HepG2 (cell line): ENCODE data around the gene RNF125. TPM values are rescaled to one million over a fixed set of nuclear protein-coding genes. Genes with fewer than 3 reads are reported as not detected.

Source experiments
- ATAC-seq: fragments of 200-7000 bp; cut with Tn5 transposase; 3 replicates; pipeline ENCODE4 v1.9.1; 2020; ENCODE audit warnings: mild to moderate bottlenecking, moderate library complexity
- BruUV-seq: library from RNA; stranded (reverse); fragments of 400-500 nt; replicated peaks from 2 replicates; lab custom pipeline; 2021; lab: Mats Ljungman, UMichigan
- CTCF ChIA-PET: fragments of 300-600 bp; formaldehyde crosslinking; extraction: SDS; loops from one replicate; lab custom pipeline; 2021; ENCODE audit warnings: low total read pairs, inconsistent platforms, low intra/inter-chr PET ratio; lab: Yijun Ruan, JAX
- POLR2A ChIA-PET: fragments of 350-600 bp; sonication (Branson Sonifier 250); formaldehyde crosslinking; loops from one replicate; lab custom pipeline; 2020; ENCODE audit warnings: antibody characterized with exemption, inconsistent platforms; lab: Yijun Ruan, JAX
- DNase-seq: peaks from one replicate; pipeline ENCODE4 v3.0.0-alpha.2; 2015; ENCODE audit warnings: low spot score
- FAIRE-seq: peaks from 3 replicates; lab custom pipeline; 2011; peaks lifted over from hg19 to GRCh38; lab: Jason Lieb, UNC
- H2AFZ ChIP-seq: one replicate; pipeline ENCODE4 v1.6.1; 2011; ENCODE audit warnings: low read length, inconsistent platforms
- H3K27ac ChIP-seq: fragments of 300-600 bp; 3 replicates; pipeline ENCODE4 v1.8.0; 2011; ENCODE audit warnings: mixed run types, mild to moderate bottlenecking, mixed read lengths, low read length, inconsistent platforms; ENCODE audit not compliant: insufficient read depth; ENCODE audit errors: extremely low read length
- H3K27me3 ChIP-seq, 2 experiments: fragments of 200-600 bp in 1 of 2; 2 replicates in 1 of 2; 3 replicates in 1 of 2; pipeline versions ENCODE4 v1.6.0 to v1.8.0; 2011; ENCODE audit warnings: low read length in 2 of 2, mild to moderate bottlenecking in 2 of 2, moderate library complexity in 2 of 2, inconsistent platforms in 1 of 2; ENCODE audit not compliant: insufficient read depth in 2 of 2, control insufficient read depth in 1 of 2
- H3K36me3 ChIP-seq, 2 experiments: fragments of 200-600 bp in 1 of 2; replicated peaks in 1 of 2; 2 replicates in 1 of 2; 3 replicates in 1 of 2; pipeline versions ENCODE4 v1.5.1 to v1.8.0; 2011; ENCODE audit warnings: low read length in 2 of 2, inconsistent platforms in 1 of 2; ENCODE audit not compliant: insufficient read depth in 2 of 2, control insufficient read depth in 1 of 2
- H3K4me1 ChIP-seq: 2 replicates; pipeline ENCODE4 v1.5.1; 2012; ENCODE audit warnings: low read length, inconsistent platforms; ENCODE audit not compliant: insufficient read depth
- H3K4me2 ChIP-seq: 2 replicates; pipeline ENCODE4 v1.6.0; 2011; ENCODE audit warnings: low read depth, low read length, inconsistent platforms
- H3K4me3 ChIP-seq, 3 experiments: fragments of 200-600 bp in 1 of 3; sonication (generic), shearing (Covaris generic) in 1 of 3; replicated peaks in 1 of 3; 2 replicates each; pipeline ENCODE4 v1.5.1; 2011 to 2016; ENCODE audit warnings: low read length in 3 of 3, inconsistent platforms in 2 of 3, low read depth in 2 of 3, mild to moderate bottlenecking in 2 of 3, control low read depth in 1 of 3, mixed read lengths in 1 of 3; ENCODE audit not compliant: insufficient read depth in 1 of 3
- H3K79me2 ChIP-seq: one replicate; pipeline ENCODE4 v1.6.1; 2011; ENCODE audit warnings: low read length, inconsistent platforms; ENCODE audit not compliant: insufficient read depth
- H3K9ac ChIP-seq: 2 replicates; pipeline ENCODE4 v1.6.0; 2011; ENCODE audit warnings: mild to moderate bottlenecking, low read depth, low read length, inconsistent platforms; ENCODE audit not compliant: insufficient read depth
- H3K9me3 ChIP-seq: 2 replicates; pipeline ENCODE4 v1.5.1; 2012; ENCODE audit warnings: mild to moderate bottlenecking, low read length
- H4K20me1 ChIP-seq: 2 replicates; pipeline ENCODE4 v1.6.0; 2011; ENCODE audit warnings: inconsistent platforms, mild to moderate bottlenecking, low read length, moderate library complexity; ENCODE audit not compliant: insufficient read depth
- AKNA ChIP-seq: sonication (generic); formaldehyde crosslinking; IDR thresholded peaks from 2 replicates; pipeline ENCODE4 v1.4.0; 2020; ENCODE audit warnings: missing genetic modification reagents, borderline replicate concordance
- ATF3 ChIP-seq: sonication (generic); formaldehyde crosslinking; IDR thresholded peaks from 2 replicates; pipeline ENCODE4 v1.4.0; 2020; ENCODE audit warnings: missing genetic modification reagents
- ATF7-NPFF ChIP-seq: sonication (generic); formaldehyde crosslinking; IDR thresholded peaks from 2 replicates; pipeline ENCODE4 v1.8.1; 2023; ENCODE audit warnings: mild to moderate bottlenecking, low read depth, missing genetic modification reagents, moderate library complexity
- GMEB2 ChIP-seq: IDR thresholded peaks from 2 replicates; pipeline ENCODE4 v1.6.1; 2016; ENCODE audit warnings: missing biosample characterization, missing genetic modification reagents, low read depth
- GPBP1L1 ChIP-seq: sonication (generic); formaldehyde crosslinking; IDR thresholded peaks from 2 replicates; pipeline ENCODE4 v1.5.0; 2020; ENCODE audit warnings: mild to moderate bottlenecking, missing genetic modification reagents
- KLF16 ChIP-seq, 2 experiments: sonication (generic) in 1 of 2; formaldehyde crosslinking in 1 of 2; IDR thresholded peaks; 2 replicates each; pipeline versions ENCODE4 v1.6.1 to v1.8.0; 2016 to 2023; ENCODE audit warnings: missing genetic modification reagents in 2 of 2, missing compliant biosample characterization in 1 of 2
- MBD4 ChIP-seq: IDR thresholded peaks from 2 replicates; pipeline ENCODE4 v1.6.1; 2012; ENCODE audit warnings: low read length, inconsistent platforms, borderline replicate concordance
- ZNF556 ChIP-seq: sonication (generic); formaldehyde crosslinking; IDR thresholded peaks from 2 replicates; pipeline ENCODE4 v1.4.0; 2020; ENCODE audit warnings: mild to moderate bottlenecking, missing genetic modification reagents, borderline replicate concordance
- ZNF615 ChIP-seq: sonication (generic); formaldehyde crosslinking; IDR thresholded peaks from 2 replicates; pipeline ENCODE4 v1.5.0; 2020; ENCODE audit warnings: mild to moderate bottlenecking, missing genetic modification reagents, borderline replicate concordance
- whole genome bisulfite sequencing: methylation state at CpG from one replicate; pipeline ENCODE4 v1.1.6; 2017; ENCODE audit warnings: low lambda C conversion rate; 5-methylcytosine and 5-hydroxymethylcytosine counted together
- in situ Hi-C: cut with HindIII; loops from 2 replicates; pipeline ENCODE4 v1.10.0; 2017; ENCODE audit warnings: low pct_unique_long_range_greater_than_20kb; ENCODE audit not compliant: extremely low pct_ligation_motif_present
- intact Hi-C: fragments of 100-400 bp; cut with micrococcal nuclease; formaldehyde crosslinking; loops from one replicate; pipeline ENCODE4 v1.10.0; 2022; ENCODE audit not compliant: unreplicated experiment
- polyA plus RNA-seq, 8 experiments: library from polyadenylated mRNA; depleted of rRNA in 3 of 8; stranded (reverse) in 7 of 8; unstranded in 1 of 8; fragments of >200 nt; fragmentation: Illumina TruSeq in 4 of 8; extraction: Trizol in 4 of 8; gene quantifications; 2 replicates each; pipeline versions ENCODE4 v1.2.1 to v1.2.3, GENCODE V29; 2011 to 2016; ENCODE audit warnings: low read depth in 4 of 8, missing spikeins in 1 of 8, mixed read lengths in 1 of 8; ENCODE audit not compliant: insufficient read depth in 1 of 8
- total RNA-seq, 5 experiments: library from RNA; depleted of rRNA; stranded (reverse); fragments of >200 nt; fragmentation: Illumina TruSeq; extraction: Trizol; gene quantifications; 2 replicates each; pipeline ENCODE4 v1.2.3, GENCODE V29; 2016; ENCODE audit warnings: low read depth in 1 of 5
- TF ChIP-seq, protein P1 (sequence below): sonication (generic); formaldehyde crosslinking; IDR thresholded peaks from 2 replicates; pipeline ENCODE4 v1.5.1; 2020; ENCODE audit warnings: mild to moderate bottlenecking, missing genetic modification reagents
- TF ChIP-seq, protein P2 (sequence below): IDR thresholded peaks from 2 replicates; pipeline ENCODE4 v1.6.1; 2016; ENCODE audit warnings: mild to moderate bottlenecking, missing biosample characterization, missing genetic modification reagents

The RNF125 gene
- total and polyA plus RNA-seq, 2 of the 13 experiments (the other 11 are each of a cell fraction or from before 2014, with no cell fraction given): 0.58 to 1.8 TPM

GRCh38 chr18:31970617-31971016 lies 48.0 kb upstream of the RNF125 start:
- CTCF ChIA-PET: no interaction called here
- no peak for TF ChIP-seq ATF3 (CRISPR knock-in tag)
- TF ChIP-seq, protein P1, sequence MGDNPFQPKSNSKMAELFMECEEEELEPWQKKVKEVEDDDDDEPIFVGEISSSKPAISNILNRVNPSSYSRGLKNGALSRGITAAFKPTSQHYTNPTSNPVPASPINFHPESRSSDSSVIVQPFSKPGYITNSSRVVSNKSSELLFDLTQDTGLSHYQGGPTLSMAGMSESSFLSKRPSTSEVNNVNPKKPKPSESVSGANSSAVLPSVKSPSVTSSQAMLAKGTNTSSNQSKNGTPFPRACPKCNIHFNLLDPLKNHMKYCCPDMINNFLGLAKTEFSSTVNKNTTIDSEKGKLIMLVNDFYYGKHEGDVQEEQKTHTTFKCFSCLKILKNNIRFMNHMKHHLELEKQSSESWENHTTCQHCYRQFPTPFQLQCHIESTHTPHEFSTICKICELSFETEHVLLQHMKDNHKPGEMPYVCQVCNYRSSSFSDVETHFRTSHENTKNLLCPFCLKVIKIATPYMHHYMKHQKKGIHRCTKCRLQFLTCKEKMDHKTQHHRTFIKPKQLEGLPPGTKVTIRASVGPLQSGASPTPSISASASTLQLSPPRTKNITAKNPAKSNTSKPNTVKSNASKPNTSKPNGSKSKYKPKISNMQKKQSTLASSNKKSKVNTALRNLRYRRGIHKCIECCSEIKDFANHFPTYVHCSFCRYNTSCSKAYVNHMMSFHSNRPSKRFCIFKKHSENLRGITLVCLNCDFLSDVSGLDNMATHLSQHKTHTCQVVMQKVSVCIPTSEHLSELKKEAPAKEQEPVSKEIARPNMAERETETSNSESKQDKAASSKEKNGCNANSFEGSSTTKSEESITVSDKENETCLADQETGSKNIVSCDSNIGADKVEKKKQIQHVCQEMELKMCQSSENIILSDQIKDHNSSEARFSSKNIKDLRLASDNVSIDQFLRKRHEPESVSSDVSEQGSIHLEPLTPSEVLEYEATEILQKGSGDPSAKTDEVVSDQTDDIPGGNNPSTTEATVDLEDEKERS: no peak
- TF ChIP-seq, protein P2, sequence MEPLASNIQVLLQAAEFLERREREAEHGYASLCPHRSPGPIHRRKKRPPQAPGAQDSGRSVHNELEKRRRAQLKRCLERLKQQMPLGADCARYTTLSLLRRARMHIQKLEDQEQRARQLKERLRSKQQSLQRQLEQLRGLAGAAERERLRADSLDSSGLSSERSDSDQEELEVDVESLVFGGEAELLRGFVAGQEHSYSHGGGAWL (CRISPR knock-in tag): no peak
- no peak for TF ChIP-seq MBD4
- no peak for TF ChIP-seq ATF7-NPFF (CRISPR knock-in tag)
- no peak for TF ChIP-seq ZNF556 (CRISPR knock-in tag)
- no peak for TF ChIP-seq GMEB2 (CRISPR knock-in tag)
- no peak for TF ChIP-seq GPBP1L1 (CRISPR knock-in tag)
- no peak for TF ChIP-seq AKNA (CRISPR knock-in tag)
- TF ChIP-seq ZNF615 (CRISPR knock-in tag): no peak
- no peak for TF ChIP-seq KLF16 (CRISPR knock-in tag; IDR thresholded peaks at IDR 0.05)

More at GRCh38 chr18:31970617-31971016, 48.0 kb upstream of the RNF125 start:
- Histone ChIP-seq H3K79me2 (no peaks in the 10 kb centered on the region), H3K4me2 (no peak overlapping the region), H3K9ac (no peak overlapping the region), H3K9me3 (peaks cover 19% of the 10 kb centered on the region), H2AFZ (no peak overlapping the region), H3K36me3 (no peaks in the 10 kb centered on the region), H4K20me1 (no peaks in the 10 kb centered on the region), H3K27me3 (no peaks in the 10 kb centered on the region; a peak in 1 of 5 replicates), H3K27ac (no peak overlapping the region), H3K4me1 (peaks cover 9% of the 10 kb centered on the region; the same call in 1 of the 2 replicates), H3K4me3 (no peak overlapping the region)
- in situ Hi-C loops: loop anchor here (10.0 kb wide), 1 partner anchor 416 kb away; no protein-coding TSS in a partner anchor
- intact Hi-C loops: loop anchor here (10.0 kb wide), 1 partner anchor 416 kb away; no protein-coding TSS in a partner anchor
- 30% methylated on average over 3 of the region's 3 CpGs for WGBS
- no peak for DNase-seq
- no peak for ATAC-seq
- no TSS peak for BruUV-seq
- no peak for FAIRE-seq
- POLR2A ChIA-PET: no interaction called here
